ENCODE results near the gene ATP6V0D1. TPM values are rescaled to one million over a fixed set of nuclear protein-coding genes. Genes with fewer than 3 reads are reported as not detected.

ATP6V0D1 gene
- total RNA-seq, 1 donor from 2014 or later, result 74.5 TPM

- Mint-ChIP-seq H3K27me3 (no peaks in the 10 kb centered on the region), H3K9me3 (no peaks in the 10 kb centered on the region), H3K27ac (no peak overlapping the region), H3K4me1 (peaks cover 5% of the 10 kb centered on the region), H3K4me3 (no peak overlapping the region), H3K36me3 (ENCODE audit: low read depth) (peaks cover 56% of the 10 kb centered on the region)
- TF ChIP-seq, protein P1, sequence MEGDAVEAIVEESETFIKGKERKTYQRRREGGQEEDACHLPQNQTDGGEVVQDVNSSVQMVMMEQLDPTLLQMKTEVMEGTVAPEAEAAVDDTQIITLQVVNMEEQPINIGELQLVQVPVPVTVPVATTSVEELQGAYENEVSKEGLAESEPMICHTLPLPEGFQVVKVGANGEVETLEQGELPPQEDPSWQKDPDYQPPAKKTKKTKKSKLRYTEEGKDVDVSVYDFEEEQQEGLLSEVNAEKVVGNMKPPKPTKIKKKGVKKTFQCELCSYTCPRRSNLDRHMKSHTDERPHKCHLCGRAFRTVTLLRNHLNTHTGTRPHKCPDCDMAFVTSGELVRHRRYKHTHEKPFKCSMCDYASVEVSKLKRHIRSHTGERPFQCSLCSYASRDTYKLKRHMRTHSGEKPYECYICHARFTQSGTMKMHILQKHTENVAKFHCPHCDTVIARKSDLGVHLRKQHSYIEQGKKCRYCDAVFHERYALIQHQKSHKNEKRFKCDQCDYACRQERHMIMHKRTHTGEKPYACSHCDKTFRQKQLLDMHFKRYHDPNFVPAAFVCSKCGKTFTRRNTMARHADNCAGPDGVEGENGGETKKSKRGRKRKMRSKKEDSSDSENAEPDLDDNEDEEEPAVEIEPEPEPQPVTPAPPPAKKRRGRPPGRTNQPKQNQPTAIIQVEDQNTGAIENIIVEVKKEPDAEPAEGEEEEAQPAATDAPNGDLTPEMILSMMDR (IDR thresholded peaks at IDR 0.05), result no peak
- intact Hi-C loops (cut with micrococcal nuclease), result no loop called here
- CTCF ChIA-PET, result no interaction called here
- no peak for DNase-seq
- POLR2A ChIA-PET, result interaction anchor here (0.6 to 1.5 kb wide), 2 partner anchors 8 to 26 kb away, joined by 3 to 5 read pairs; no protein-coding TSS in a partner anchor
- no peak for ATAC-seq (ENCODE audit: low read depth)
Observed at GRCh38 chr16:67457611-67458010, 23.3 kb downstream of the ATP6V0D1 start.

DNA sequence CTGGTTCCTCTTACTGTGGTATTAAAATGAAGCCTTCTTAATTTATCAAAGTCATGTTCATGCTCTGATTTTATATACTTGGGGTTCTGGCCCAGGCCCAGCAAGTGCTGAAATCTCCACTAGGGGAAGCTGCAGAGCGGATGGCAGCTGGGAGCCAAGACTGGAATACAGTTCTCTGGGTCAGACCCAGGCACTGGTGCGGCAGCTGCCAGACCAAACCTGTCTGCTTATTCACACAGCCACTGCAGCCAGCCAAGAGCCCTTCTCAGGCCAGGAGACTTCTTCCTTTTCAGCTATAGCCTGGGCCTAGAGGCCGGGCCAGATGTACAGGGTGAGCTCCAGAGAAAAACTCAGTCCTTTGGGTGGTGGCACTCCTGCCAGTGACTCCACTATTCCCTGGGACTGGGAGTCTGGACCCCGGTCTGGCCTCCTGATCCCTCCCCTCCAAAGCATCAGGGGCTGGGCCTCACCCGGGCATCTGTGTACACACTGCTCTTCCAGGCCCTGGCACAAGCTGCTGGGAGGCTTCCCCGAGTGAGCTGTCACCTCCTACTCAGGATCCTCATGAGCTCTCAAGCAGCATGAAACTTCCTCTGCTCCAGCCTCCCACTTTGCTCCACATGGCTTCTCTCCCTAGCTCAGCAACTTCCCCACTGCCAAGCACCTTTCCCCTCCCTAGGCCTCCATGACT, 24.4 kb downstream of the ATP6V0D1 start:
- Mint-ChIP-seq H3K27me3 (no peaks in the 10 kb centered on the region), H3K9me3 (no peaks in the 10 kb centered on the region), H3K36me3 (ENCODE audit: low read depth) (peaks cover 55% of the 10 kb centered on the region), H3K4me1 (peaks cover 4% of the 10 kb centered on the region), H3K4me3 (no peak overlapping the region), H3K27ac (peak overlapping the region; percentile 31)
- DNase-seq (no peak), ATAC-seq (ENCODE audit: low read depth) (no peak)
- ChIA-PET POLR2A (interaction anchor here (1.5 kb wide), 1 partner anchor 9 kb away, joined by 3 read pairs; no protein-coding TSS in a partner anchor), CTCF (interaction anchor here (1.1 to 1.5 kb wide), 3 partner anchors 9 to 29 kb away, joined by 3 to 5 read pairs (median 3); no protein-coding TSS in a partner anchor)
- intact Hi-C loops (cut with micrococcal nuclease), result no loop called here
- TF ChIP-seq, protein P1 (IDR thresholded peaks at IDR 0.05), result no peak

GRCh38 chr16:67454852-67455251, 26.1 kb downstream of the ATP6V0D1 start:
- H3K4me1 Mint-ChIP-seq, result peaks cover 3% of the 10 kb centered on the region
- ChIA-PET POLR2A (no interaction called here), CTCF (no interaction called here)
- ATAC-seq (ENCODE audit: low read depth) (no peak), DNase-seq (no peak)
- H3K36me3 Mint-ChIP-seq (ENCODE audit: low read depth), result peaks cover 59% of the 10 kb centered on the region
- H3K27me3 Mint-ChIP-seq, result no peaks in the 10 kb centered on the region
- intact Hi-C loops (cut with micrococcal nuclease), result no loop called here
- no peaks in the 10 kb centered on the region for H3K9me3 Mint-ChIP-seq
- TF ChIP-seq, protein P1 (IDR thresholded peaks at IDR 0.05), result no peak
- no peak overlapping the region for H3K27ac Mint-ChIP-seq
- H3K4me3 Mint-ChIP-seq, result no peak overlapping the region

DNA sequence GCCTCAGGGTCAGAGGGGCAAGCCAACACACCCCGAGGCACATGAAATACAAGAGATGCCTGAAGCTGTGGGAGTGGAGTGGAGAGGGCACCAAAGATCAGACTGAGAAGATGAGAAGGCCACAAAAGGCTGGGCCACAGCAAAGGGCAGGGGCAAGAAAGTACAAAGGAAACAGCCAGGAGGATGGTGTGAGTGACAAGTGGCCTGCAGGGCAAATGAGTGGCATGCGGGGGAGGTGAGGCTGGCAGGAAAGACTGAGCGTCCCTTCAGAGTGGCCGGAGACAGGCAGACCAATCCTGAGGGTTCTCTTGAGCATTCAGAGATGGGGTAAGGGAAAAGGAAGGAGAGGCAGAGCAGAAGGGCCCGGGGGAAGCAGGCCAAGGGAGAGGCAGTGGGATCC, 26.9 kb downstream of the ATP6V0D1 start:
- Mint-ChIP-seq H3K4me1 (peaks cover 3% of the 10 kb centered on the region), H3K9me3 (no peaks in the 10 kb centered on the region), H3K4me3 (no peak overlapping the region), H3K36me3 (ENCODE audit: low read depth) (peaks cover 65% of the 10 kb centered on the region), H3K27ac (no peak overlapping the region), H3K27me3 (no peaks in the 10 kb centered on the region)
- DNase-seq (no peak), ATAC-seq (ENCODE audit: low read depth) (no peak)
- intact Hi-C loops (cut with micrococcal nuclease), result no loop called here
- CTCF ChIA-PET, result interaction anchor here (1.2 kb wide), 1 partner anchor 26 kb away, joined by 3 read pairs; no protein-coding TSS in a partner anchor
- TF ChIP-seq, protein P1 (IDR thresholded peaks at IDR 0.05), result no peak
- POLR2A ChIA-PET, result no interaction called here

DNA sequence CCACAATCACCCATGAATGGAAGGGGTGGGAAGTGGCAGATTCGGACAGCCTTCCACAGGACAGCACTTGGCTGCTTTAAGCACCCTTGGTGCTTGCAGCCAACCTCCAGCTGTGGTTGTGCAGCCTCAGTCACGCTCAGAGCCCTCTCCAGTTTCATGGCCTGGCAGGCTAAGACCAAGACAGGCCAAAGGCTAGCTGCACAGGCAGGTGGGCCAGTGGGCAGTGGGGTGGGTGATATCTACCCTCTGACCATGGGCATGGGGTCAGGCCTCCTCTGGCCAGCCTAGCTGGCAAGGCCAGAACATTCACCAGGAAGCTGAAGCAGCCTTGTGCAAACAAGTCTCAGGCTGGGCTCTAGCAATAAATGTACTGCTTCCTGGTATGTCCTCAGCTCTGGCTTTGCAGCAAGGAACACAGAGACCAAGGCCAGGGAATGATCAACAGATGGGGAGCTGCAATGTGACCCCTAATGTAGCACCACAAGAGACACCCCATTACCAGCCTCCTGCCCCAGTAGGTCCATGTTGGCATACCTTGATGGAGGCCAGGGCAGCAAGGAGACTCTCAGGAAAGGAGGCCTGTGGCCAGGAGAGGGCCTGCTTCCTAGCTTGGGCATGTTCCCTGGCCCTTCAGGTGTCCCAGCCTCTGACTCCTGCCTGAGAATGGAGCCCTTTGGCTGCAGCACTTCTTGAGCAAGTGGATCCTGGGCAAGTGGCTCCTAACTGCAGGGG, 29.1 kb downstream of the ATP6V0D1 start:
- ChIA-PET CTCF (interaction anchor here (1.1 kb wide), 1 partner anchor 14 kb away, joined by 3 read pairs; no protein-coding TSS in a partner anchor), POLR2A (no interaction called here)
- ATAC-seq (ENCODE audit: low read depth) (no peak), DNase-seq (no peak)
- no peak overlapping the region for H3K27ac Mint-ChIP-seq
- no peaks in the 10 kb centered on the region for H3K9me3 Mint-ChIP-seq
- H3K4me1 Mint-ChIP-seq, result no peaks in the 10 kb centered on the region
- no peaks in the 10 kb centered on the region for H3K27me3 Mint-ChIP-seq
- TF ChIP-seq, protein P1 (IDR thresholded peaks at IDR 0.05), result no peak
- no peak overlapping the region for H3K4me3 Mint-ChIP-seq
- peaks cover 67% of the 10 kb centered on the region for H3K36me3 Mint-ChIP-seq (ENCODE audit: low read depth)
- intact Hi-C loops (cut with micrococcal nuclease), result no loop called here
